ENCODE measurements around the gene PKLR. TPM values are rescaled to one million over a fixed set of nuclear protein-coding genes. Genes with fewer than 3 reads are reported as not detected.

The PKLR gene
- total and polyA plus RNA-seq, 10 donors = 0.04 to 0.74 (median 0.39) TPM; not detected in 5

DNA sequence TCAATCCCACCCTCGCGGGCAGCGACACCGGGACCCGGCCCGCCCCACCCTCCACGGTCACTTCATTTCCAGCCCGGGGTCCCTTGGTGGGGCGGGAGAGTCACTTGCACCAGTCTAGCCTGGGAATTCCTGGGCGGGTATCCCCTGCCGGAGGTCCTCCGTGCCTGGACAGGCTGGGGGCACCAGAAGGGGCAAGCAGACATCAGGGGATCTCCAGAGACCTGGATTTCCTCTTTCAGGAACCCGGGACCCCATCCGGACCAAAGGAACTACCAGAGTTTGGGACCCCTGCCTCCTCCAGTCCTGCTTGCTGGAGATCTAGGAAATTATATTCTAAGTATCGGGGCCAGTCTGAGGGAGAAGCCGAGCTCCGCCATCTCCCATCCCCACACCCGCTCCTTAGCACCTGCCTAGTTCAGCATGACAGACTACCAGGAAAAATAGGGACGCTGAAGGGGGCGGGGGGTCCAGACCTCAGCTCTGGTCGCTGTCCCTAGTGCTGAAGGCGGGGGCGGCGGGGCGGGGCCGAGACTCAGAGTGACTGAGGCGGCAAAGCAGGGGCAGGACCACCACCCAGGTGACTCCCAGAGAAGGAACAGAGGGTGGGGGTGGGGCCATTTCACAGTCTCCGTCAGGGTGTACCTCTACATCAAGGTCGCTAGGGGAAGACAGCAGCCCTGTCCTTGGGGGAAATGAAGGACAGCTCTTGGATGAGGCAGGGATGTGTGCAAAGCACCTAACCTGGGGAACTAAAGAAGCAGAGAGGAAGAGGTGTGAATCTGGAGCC, 23.1 kb downstream of the PKLR start:
- H3K4me1 ChIP-seq = peaks cover 14 to 38% (median 32%) of the 10 kb centered on the region in 6 donors
- 1 to 3% (median 1%) methylated on average over 15 to 29 of the region's 29 CpGs for WGBS, 5 donors
- no peaks in the 10 kb centered on the region for H3K9me3 ChIP-seq
- peak overlapping the region; percentile 49 to 86 (median 70) for H3K4me3 ChIP-seq
- H3K27me3 ChIP-seq (replicated peaks in 1 of 7) = peaks cover 0 to 8% (median 0%) of the 10 kb centered on the region in 7 donors
- intact Hi-C loops (cut with DNase I; ENCODE audit: low total_unique reads) = loop anchor here (10.0 kb wide), 1 partner anchor 47 kb away; the partner anchor contains the start of gene RUSC1
- DNase-seq = peak; percentile 87
- no peak for TF ChIP-seq POLR2A (IDR thresholded peaks at IDR 0.05)
- TF ChIP-seq, protein P1, sequence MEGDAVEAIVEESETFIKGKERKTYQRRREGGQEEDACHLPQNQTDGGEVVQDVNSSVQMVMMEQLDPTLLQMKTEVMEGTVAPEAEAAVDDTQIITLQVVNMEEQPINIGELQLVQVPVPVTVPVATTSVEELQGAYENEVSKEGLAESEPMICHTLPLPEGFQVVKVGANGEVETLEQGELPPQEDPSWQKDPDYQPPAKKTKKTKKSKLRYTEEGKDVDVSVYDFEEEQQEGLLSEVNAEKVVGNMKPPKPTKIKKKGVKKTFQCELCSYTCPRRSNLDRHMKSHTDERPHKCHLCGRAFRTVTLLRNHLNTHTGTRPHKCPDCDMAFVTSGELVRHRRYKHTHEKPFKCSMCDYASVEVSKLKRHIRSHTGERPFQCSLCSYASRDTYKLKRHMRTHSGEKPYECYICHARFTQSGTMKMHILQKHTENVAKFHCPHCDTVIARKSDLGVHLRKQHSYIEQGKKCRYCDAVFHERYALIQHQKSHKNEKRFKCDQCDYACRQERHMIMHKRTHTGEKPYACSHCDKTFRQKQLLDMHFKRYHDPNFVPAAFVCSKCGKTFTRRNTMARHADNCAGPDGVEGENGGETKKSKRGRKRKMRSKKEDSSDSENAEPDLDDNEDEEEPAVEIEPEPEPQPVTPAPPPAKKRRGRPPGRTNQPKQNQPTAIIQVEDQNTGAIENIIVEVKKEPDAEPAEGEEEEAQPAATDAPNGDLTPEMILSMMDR (IDR thresholded peaks at IDR 0.05 in 8 of 11, conservative IDR thresholded peaks at IDR 0.05 in 3 of 11) = peak in 5 of 11 experiments; percentile 18 to 32 (median 24)
- peak overlapping the region in 4 of 8 donors; percentile 1 to 73 (median 68) for H3K27ac ChIP-seq
- peaks cover 0 to 4% (median 0%) of the 10 kb centered on the region in 6 donors for H3K36me3 ChIP-seq

DNA sequence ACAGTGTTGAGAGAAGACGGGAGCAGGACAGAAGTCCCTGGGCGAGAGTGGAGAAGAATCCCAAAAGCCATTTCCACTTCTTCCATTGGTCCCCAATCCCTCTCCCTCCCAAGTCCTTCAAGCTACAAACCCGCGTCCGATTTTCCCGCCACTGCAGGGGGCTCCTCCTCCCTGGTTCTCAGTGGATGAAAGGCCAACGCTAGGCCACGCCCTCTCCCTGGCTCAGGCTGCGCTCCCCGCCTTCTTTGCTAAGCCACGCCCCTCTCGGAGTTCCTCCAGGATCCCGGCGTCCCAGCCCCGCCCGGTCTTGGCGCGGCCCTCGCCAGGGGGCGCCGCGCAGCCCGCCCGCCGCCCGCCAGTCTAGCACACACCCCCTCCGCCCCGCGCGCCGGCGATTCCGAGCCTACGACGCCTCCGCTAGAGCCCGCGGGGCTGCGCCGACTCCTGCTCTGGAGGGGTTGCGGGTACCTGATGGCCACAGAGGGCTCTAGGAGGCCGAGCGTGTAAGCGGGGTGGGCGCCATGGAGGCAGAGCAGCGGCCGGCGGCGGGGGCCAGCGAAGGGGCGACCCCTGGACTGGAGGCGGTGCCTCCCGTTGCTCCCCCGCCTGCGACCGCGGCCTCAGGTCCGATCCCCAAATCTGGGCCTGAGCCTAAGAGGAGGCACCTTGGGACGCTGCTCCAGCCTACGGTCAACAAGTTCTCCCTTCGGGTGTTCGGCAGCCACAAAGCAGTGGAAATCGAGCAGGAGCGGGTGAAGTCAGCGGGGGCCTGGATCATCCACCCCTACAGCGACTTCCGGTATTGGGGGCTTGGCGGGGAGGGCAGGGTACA, 24.0 kb downstream of the PKLR start, which contains the start of gene HCN3:
HCN3 (plus strand) TSS at position 394 of the 832 bp plus-strand sequence; CDS start at position 522, 128 bp downstream.
- WGBS, 5 donors = 1 to 2% (median 2%) methylated on average over 31 to 68 of the region's 68 CpGs
- Histone ChIP-seq H3K9me3 (no peaks in the 10 kb centered on the region), H3K36me3 (no peaks in the 10 kb centered on the region), H3K27me3 (replicated peaks in 1 of 7) (peaks cover 0 to 8% (median 0%) of the 10 kb centered on the region in 7 donors), H3K27ac (peak within 1 kb of the TSS in 6 of 8 donors; percentile 1 to 73 (median 53)), H3K4me3 (peak within 1 kb of the TSS; percentile 49 to 86 (median 70)), H3K4me1 (peaks cover 14 to 44% (median 37%) of the 10 kb centered on the region in 6 donors)
- intact Hi-C loops (cut with DNase I; ENCODE audit: low total_unique reads) = loop anchor here (10.0 kb wide), 1 partner anchor 48 kb away; the partner anchor contains the start of gene RUSC1
- peak; percentile 97 for DNase-seq
- TF ChIP-seq POLR2A (IDR thresholded peaks at IDR 0.05) (no peak), POLR2AphosphoS5 (IDR thresholded peaks at IDR 0.05) (peak; percentile 53 to 74 (median 73))
- TF ChIP-seq, protein P1 (IDR thresholded peaks at IDR 0.05 in 8 of 11, conservative IDR thresholded peaks at IDR 0.05 in 3 of 11) = peak in 10 of 11 experiments; percentile 7 to 95 (median 86)

DNA sequence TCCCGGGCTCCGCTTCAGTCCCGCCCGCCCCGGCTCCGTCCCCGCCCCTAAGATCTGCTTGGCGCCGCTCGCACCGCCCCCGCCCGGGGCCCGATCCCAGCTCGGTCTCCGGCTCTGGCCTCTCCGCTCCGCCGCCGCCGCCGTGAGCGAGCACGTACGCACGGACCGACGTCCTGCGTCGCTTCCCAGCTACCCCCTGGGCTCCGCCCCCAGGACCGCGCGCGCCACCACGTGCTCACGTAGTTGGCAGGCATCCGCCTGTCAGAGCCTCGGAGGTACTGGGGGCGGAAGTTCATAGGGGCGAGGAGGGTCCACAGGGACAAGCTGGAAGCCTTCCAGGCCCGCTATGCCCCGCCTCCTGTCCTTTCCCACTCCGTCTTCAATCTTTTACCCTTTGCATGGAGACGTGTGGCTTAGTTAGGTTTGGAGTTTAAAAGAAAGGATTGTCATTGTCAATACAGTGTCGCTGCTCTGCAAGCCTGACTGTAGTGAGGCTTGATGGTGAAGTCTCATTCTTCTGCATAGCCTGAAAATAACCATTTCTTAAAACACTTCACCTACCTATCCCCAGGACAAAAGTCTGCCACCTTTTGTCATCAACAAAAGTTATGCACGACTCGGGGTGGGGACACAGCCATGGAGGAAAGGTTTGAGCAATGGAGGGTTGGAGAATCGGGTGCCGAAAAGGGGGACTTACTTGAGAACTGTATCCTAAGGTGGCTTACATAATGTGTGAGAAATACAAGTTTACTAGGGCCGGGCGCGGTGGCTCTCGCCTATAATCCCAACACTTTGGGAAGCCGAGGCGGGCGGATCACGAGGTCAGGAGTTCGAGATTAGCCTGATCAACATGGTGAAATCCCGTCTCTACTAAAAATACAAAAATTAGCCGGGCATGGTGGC, 27.6 kb downstream of the PKLR start, which contains the start of gene CLK2:
CLK2 (minus strand) TSS at position 162 of the 903 bp plus-strand sequence. CDS start 2,527 bp downstream, outside the sequence.
- peak; percentile 100 for DNase-seq
- 16 to 38% (median 17%) methylated on average over 27 to 61 of the region's 61 CpGs for WGBS, 5 donors
- TF ChIP-seq, protein P1 (IDR thresholded peaks at IDR 0.05 in 8 of 11, conservative IDR thresholded peaks at IDR 0.05 in 3 of 11) = peak in 2 of 11 experiments; percentile 10 to 38
- TF ChIP-seq POLR2A (IDR thresholded peaks at IDR 0.05) (peak in 2 of 3 donors; percentile 38 to 73), POLR2AphosphoS5 (IDR thresholded peaks at IDR 0.05) (peak; percentile 98)
- H3K36me3 ChIP-seq = peaks cover 10 to 35% (median 27%) of the 10 kb centered on the region in 6 donors
- H3K27me3 ChIP-seq (replicated peaks in 1 of 7) = peaks cover 0 to 8% (median 0%) of the 10 kb centered on the region in 7 donors
- H3K27ac ChIP-seq = peak within 1 kb of the TSS; percentile 89 to 98 (median 96)
- intact Hi-C loops (cut with DNase I; ENCODE audit: low total_unique reads) = loop anchor here (10.0 kb wide), 1 partner anchor 51 kb away; the partner anchor contains the start of gene RUSC1
- no peaks in the 10 kb centered on the region for H3K9me3 ChIP-seq
- H3K4me1 ChIP-seq = peaks cover 21 to 61% (median 54%) of the 10 kb centered on the region in 6 donors
- H3K4me3 ChIP-seq = peak within 1 kb of the TSS; percentile 62 to 81 (median 68)

All from spleen (tissue), 11 donors.